ENCODE results near the gene CDIP1. TPM values are rescaled to one million over a fixed set of nuclear protein-coding genes. Genes with fewer than 3 reads are reported as not detected.

Gene CDIP1
- total RNA-seq, 1 experiment from 2014 or later: 8.5 TPM

DNA sequence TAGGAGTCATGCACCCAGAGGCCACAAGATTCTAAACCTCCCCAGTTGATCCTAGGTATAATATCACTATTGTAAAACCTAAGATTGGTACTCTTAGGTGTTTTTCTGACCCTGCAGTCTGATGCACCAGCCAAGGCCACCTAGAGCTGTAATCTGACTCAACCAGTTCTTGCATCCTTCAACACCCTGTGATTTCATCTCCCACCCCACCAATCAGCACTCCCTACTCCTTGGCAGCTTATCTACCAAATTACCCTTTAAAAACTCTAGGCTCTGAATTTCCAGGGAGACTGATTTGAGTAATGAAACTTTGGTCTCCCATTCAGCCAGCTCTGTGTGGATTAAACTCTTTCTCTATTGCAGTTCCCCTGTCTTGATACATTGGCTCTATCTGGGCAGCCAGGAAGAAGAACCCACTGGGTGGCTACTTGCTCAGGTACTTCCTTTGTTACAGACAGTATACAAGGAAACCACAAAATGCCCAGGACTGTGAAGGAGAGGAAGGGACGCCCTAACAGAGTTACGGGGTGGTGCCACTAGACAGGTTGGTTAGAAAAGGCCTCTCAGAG, 1.2 kb upstream of the CDIP1 start:
- no peak for DNase-seq (ENCODE audit: low spot score)

DNA sequence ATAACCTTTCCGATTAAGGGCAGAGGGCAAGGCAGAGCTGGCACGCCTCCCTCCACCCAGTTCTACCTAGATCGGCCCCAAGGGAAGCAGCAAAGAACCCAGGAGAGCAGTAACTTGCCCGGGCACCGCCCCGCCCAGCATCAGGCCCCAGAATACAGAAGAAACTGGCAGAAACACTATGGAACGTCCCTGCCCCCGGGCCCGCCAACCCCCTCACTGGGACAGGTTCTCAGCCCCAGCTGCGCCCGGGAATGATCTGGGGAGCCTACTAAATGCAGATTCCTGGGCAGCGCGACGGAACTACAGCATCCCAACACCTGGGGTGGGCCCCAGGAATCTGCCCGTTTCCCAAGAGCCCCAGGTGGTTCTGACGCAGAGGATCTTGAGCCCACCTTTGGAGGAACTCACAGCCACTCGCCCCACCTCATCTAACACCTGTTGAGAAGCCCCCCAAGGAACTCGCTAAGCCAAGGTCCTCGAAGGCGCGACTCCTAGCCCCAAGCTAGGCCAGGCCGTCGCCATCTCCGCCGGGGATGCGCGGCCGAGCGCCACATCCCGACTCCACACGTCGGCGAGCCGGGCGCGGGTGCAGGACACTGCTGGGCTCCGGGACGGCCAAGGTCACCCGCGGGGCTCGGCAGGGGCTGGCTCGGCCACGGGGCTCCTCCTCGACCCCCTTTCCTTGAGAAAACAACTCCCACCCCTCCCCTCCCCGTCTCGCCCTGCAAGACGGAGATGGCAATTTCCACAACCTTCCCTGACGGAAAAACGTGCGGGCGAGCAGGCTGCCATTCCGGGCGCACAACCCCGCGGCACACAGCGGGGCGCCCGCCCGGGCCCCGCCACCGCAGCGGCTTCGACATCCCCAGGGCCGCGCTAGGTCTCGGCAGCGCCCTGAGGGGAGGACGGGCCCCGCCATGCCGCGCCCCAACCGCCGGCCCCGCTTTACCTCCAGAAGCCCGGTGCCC, 913 bp downstream of the CDIP1 start:
- DNase-seq (ENCODE audit: low spot score): no peak

DNA sequence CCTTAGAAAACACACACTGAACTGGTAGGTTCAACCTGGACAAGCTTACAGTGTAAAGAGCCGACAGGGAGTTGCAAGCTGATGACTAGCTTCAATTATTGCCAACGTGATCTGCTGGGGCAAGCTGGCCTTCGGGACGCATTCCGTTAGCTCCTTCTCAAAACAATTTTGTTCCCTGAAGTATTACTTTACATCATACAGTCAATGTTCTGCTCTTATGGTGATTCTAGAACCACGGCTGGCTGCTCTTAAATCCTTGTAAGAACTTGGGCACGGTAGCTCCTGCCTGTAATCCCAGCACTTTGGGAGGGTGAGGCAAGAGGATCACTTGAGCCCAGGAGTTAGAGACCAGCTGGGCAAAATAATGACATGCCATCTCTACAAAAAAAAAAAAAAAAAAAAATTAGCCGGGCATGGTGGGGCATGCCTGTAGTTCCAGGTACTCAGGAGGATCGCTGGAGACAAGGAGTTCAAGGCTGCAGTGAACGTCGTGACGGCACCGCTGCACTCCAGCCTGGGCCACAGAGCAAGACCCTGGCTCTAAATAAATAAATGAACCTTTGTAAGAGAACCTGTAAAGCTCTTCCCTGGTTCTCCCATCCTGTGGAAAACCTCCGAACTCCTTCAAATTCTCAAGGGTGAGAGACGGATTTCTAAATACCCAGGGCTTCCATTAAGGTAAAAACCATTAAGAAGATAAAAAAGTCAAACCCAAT, 2.0 kb downstream of the CDIP1 start:
- DNase-seq (ENCODE audit: low spot score): no peak

DNA sequence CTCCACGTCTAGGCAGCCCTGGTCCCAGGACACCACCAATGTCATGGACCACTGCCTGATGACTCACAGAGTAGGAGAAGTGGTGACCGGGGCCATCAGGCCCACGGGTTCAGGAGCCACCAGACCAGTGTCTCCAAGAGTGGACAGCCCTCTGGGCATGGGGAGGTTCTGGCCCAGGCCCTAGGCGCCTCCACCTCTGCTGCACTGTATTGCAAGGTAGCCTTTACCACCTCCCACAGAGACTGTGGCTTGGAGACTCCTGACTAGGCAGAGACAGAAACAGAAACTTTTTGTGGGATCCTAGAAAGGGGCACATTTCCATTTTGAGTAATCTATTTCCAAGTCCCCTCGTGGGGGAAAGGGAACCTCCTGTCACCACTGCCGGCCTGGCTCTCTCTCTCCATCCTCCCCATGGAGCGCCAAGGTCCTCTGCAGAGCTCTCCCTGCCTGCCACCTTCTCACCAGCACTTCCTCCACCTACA, 2.9 kb downstream of the CDIP1 start:
- DNase-seq (ENCODE audit: low spot score): no peak

DNA sequence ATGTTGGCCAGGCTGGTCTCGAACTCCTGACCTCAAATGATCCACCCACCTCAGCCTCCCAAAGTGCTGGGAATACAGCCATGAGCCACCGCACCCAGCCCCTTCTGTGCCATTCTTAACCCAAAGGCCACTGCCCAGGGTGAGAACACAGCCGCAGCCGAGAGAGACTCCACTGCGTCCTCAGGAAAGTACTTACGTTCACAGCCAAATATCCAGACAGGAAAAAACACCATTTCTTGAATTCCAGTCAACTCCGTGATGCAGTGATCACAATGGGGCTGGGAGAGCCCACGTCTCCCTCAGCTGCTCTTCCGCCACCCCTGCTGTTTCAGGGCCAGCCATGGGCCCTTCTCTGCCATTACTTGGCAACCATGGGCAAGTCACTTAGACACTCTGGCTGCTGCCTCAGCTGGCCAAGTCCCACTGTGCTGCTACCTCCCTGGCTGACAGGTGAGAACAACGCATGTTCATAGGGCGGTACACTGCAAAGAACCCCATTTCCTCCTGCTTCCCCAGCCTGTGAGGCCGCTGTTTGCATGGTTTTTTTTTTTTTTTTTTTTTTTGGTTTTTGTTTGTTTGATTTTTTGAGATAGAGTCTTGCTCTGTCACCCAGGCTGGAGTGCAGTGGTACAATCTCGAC, 4.3 kb downstream of the CDIP1 start:
- no peak for DNase-seq (ENCODE audit: low spot score)

DNA sequence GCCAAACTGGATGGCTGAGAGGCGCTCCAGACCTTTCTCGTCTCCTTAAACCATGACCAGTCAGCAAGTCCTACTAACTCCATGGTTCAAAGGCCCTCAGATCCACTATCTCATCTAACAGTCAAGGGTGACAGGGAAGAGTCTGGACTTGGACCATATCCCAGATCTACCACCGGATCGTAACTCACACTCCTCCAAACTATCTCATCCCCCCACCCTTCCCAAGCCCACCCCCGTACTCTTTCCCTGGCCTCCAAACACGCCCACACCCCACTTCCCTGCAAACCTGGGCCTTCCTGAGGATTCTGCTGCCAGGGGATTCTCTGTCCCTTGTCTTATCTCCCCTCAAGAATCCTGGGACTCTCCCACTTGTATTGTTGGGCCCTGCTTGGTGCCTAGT, 5.1 kb downstream of the CDIP1 start:
- no peak for DNase-seq (ENCODE audit: low spot score)

DNA sequence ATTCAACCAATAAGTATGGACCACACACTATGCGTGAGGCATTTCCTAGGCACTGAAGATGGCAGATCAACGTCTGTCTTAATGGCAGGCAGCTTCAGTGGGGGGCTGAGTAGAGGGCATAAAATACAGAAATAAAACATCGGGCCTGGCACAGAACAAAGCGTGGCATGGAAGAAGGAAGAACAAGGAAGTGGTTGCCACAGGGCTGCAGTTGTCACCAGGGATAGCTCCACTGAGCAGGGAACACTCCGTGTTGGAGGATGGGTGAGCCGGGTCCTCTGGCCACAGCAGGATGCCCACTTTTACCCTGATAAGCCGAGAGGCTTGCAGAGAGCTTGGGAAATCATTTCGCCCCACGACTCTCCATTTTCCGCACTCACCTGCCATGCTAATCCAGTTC, 6.3 kb downstream of the CDIP1 start:
- DNase-seq (ENCODE audit: low spot score): no peak

DNA sequence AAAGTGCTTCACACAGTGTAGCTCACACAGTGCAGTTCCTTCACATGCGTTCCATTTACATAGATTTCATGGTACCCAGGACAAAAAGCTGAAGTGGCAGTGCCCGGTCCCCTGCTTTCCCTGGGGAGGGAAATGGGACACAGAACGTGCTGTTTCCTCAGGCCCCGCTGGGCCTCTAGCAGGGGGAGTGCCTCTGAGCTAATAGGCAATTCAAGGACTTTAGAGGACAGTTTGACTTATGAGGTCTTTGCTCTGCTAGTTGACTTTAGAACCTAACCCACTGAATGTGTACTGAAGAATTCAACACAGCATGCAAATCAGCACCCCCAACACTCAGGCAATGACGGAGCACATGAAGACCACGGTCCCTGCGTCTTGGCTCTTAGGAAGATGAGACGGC, 6.8 kb downstream of the CDIP1 start:
- DNase-seq (ENCODE audit: low spot score): no peak

DNA sequence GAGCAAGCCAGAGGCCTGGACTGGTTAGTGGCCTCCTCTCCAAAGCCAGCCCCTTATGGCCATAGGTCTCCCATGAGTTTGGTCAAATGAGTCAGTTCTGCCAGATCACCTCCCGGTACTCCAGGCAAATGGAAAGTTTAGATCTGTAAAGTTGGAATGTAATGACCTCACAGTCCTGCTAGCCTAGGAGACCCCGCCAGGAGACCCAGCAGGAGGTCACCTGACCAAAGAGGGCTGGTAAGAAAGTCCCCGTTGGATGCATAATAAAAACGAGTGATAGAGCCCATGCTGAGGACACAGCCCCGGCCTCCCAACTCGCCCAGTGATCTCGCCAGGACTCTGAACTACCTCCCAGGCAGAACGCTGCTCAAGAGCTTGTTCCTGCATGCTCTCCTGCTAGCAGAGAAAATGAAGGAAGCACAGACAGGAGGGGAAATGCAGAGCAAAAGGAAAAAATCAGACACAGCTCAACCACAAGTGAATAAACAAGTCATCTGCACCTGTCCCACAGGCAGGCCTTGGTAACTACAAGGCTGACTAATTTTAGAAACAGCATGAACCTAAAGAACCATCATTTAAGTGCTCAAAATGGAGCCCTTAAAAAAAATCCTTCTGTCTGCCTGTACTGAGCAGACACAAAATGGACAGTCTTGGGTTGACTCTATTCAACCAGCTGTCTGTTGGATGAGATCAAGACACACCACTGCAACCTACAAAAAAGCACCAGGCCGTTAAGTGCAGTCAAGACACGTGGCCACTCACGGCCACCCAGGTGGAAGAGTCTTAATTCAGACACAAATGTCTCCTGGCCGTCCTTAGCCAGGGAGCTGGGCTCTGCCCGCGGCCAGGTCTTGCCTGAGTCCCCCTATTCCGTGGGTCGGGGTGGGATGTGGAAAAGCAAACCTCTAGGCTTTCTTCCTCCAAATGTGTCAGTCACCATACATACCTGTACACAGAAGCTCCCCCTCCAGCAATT, 9.2 kb downstream of the CDIP1 start:
- DNase-seq (ENCODE audit: low spot score): peak; percentile 77

DNA sequence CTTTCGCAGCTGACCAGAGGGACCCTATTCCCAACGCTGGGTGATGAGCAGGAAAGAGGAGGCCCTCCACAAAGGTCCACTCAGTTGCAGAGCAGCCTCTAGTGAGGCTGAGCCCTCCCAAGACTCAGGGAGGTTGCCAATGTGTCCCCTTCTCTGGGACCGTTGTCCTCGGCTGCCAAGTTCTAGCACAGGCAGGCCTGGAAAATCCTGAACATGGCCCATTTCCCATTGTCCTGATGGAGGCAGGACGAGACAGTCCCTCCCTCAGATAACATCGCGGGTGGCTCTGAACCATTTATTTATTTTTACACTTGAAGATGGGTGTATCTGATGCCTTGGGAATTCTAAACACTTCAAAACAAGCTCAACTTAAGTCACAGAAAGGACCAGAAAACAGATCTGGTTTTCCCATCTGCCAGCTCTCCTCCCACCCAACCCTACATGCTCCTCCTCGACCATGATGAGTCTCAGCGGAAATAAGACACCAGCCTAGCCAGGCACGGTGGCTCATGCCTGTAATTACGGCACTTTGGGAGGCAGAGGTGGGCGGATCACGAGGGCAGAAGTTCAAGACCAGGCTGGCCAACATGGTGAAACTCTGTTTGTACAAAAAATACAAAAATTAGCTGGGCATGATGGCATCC, 12.8 kb downstream of the CDIP1 start:
- no peak for DNase-seq (ENCODE audit: low spot score)

DNA sequence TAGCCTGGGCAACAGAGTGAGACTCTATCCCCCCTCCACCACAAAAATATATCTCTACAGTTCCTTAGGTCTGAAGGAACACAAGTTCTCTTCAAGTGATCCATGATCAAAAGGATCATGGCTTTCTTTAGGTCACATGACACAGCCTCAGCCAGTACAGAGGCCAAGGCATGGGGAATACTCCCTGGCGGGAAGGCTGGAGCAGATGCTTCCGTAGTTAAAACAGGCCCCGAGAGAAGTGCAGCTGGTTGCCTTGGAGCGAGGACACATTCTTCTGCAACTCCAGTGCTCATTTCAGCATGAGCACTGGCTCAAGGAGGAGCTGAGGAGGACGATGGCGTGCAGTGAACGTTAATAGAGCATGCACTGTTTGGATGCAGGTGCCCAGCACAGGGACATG, 13.5 kb downstream of the CDIP1 start:
- DNase-seq (ENCODE audit: low spot score): no peak

DNA sequence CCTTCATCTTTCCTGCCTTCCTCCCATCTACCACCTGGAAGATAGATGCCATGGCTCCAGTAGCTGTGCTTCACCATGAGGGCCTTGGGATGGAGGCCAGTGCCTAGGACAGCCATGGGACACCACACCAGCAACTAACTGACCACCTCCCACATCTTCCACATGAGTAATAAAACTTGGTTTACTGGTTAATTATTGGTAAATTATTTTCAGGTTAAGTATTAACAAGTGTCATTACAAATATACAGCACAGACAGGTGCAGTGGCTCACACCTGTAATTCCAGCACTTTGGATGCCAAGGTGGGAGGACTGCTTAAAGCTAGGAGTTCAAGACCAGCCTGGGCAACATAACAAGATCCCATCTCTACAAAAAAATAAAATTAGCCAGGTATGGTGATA, 14.0 kb downstream of the CDIP1 start:
- DNase-seq (ENCODE audit: low spot score): no peak

DNA sequence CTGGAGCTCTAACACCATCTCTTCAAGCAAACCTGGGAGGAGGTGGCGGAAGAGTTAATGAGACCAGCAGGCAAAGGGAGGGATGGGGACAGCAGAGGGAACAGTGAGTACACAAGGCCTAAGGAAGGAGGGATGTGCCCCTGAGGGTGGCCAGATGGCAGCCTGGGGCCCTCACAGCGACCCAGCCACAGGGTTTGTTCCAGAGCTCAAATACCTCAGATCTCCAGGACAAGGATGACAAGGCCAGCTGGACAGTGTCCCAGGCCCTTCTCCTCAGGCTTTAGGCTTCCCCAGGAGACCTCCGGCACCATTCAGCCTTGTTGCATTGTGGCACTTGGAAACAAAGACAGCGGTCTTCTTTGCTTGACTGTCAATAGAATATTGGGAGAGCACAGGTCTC, 14.9 kb downstream of the CDIP1 start:
- DNase-seq (ENCODE audit: low spot score): no peak

DNA sequence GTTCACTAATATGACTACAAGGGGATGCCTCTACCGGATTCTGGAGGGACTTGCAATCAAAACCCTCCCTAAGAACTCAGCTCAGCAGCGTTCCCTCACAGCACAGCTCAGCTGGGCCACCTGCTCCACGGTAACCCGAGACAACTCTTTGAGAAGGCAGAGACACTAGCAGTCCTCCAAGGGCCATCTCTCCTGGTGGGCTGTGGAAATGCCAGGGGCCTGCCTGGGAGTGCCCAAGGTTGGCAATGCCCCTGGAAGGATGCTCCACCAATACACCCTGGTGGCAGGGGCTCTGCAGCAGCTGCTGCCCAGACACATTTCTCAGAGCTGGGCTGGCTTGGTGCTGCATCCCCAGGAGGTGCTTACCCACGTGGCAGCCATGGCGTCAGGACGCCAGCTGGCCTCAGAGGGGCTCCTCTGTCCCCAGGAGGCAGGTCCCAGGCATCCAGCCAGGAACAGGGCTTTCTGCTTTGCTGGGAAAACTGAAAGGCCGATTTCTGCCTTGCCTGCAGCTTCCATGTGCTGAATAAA, 16.5 kb downstream of the CDIP1 start:
- DNase-seq (ENCODE audit: low spot score): no peak

DNA sequence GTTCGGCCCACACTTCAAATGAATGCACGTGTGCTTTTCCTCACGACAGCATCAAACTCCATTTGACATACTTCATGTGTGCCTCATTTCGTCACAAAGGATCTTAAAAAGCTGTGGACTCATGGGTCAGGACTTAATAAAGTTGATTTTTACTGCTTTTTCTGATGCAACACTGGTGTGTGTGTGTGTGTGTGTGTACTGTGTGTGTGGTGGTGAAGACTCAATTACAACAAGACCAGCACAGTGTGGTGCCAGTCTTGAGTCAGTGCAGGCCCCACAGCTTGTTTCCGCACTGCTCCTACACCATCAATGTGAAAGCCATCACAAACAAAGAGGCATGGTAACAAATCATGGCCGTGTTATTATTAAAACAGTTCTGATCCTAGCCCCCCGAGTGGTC, 17.7 kb downstream of the CDIP1 start:
- DNase-seq (ENCODE audit: low spot score): no peak

DNA sequence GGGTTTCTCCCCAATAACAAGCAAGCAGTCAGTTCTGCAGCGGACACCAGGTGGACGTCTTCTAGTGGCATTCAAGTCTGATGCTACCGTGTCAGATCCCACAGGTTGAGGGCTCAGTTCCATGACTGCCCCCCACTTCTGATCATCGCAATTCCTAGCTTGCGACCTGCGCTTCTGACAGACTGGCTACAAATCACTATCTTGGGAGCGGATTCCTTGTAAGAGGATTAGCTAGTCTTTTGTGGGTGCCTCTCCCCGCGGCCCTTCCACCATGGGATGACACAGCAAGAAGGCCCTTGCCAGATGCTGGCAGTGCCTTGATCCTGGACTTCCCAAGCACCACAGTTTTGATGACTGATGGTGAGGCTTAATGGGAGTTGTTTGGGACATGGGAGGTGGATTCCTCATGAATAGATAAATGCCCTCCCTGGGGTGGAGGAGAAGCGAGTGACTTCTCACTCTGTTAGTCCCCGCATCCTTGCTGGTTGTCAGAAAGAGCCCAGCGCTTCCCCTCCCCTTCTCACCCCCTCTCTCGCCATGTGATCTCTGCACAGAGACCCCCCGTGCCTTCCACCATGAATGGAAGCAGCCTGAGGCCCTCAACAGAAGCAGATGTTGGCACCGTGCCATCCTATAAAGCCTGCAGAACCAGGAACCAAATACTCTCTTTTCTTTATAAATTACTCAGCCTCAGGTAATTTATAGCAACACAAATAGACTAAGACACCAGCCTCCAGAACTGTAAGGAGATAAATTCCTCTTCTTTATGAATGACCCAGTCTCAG, 19.1 kb downstream of the CDIP1 start:
- no peak for DNase-seq (ENCODE audit: low spot score)

DNA sequence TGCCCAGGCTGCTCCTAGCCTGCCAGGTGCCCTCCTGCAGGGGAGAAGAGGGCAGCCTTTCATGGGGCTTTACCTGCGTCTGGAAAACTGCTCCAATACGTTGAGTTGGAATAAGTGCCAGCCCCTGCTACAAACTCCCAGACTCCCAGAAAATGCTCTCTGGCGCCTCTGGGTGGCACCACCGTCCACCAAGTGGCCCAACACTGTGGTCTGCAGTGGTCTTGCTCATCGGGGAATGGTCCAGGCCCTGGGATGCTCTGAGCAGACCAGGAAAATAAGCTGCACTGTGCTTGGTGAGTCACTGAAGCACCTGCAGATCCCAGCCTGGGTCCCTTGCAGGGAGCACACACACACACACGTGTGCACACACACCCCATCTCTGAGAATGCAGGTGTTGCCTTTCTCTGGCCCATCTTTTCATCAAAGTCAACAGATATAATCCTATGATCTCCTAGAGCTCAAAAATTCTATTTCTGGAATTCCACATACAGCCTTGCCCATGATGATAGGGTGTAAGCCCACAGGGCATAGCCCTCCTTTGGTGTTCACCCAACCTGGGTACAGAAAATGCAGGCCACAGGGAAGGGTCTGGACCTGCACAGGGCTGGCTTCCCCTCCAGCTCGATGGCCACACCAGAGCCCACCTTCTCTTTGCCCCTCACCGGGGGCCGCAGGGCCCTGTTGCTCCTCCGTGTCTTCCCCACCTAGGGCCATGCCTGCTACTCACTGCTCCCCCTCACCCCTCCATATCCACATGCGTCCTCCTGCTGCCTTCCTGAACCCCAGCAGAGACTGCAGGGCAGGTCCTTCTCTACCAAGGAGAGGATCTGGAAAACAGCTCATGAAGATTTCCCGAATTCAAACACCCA, 20.5 kb downstream of the CDIP1 start:
- peak; percentile 30 for DNase-seq (ENCODE audit: low spot score)

DNA sequence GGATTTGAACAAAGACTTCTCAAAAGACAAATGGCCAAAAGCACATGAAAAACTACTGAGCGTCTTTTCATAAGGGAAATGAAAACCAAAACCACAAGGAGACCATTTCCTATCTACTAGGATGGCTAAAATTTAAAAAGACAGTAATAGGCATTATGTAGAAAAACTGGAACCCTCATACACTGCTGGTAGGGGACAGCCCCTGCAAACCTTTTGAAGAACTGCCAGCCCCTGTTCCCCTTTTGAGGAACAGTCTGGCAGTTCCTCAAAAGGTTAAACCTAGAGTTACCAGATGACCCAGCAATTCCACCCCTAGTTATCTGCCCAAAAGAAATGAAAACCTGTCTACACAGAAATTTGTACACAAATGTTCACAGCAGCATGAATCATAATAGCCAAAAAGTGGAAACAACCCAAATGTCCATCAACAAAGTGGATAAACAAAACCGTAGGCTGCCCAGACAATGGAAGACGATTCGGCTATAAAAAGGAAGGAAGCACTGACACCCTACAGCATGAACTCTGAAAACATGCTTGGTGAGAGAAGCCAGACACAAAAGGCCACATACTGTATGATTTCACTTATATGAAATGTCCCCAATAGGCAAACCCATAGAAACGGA, 22.9 kb downstream of the CDIP1 start:
- DNase-seq (ENCODE audit: low spot score): no peak
